Ishikawa (cell line): ENCODE results near the gene NFE2L1.
A peak's percentile ranks its signal among the peaks of the same experiment; 100 is the strongest.

Experiments
- CEBPB ChIP-seq: IDR thresholded peaks from 2 replicates; pipeline ENCODE4 v1.6.1; 2012
- CREB1 ChIP-seq: IDR thresholded peaks from 2 replicates; pipeline ENCODE4 v1.6.1; 2012; ENCODE audit warnings: low read depth
- EP300 ChIP-seq: IDR thresholded peaks from 2 replicates; pipeline ENCODE4 v1.6.1; 2012; ENCODE audit warnings: borderline replicate concordance
- FOXM1 ChIP-seq: IDR thresholded peaks from 2 replicates; pipeline ENCODE4 v1.6.1; 2012; ENCODE audit warnings: low read depth, borderline replicate concordance
- REST ChIP-seq: IDR thresholded peaks from 2 replicates; pipeline ENCODE4 v1.6.1; 2012; ENCODE audit warnings: low read depth, mild to moderate bottlenecking
- TAF1 ChIP-seq: IDR thresholded peaks from 2 replicates; pipeline ENCODE4 v1.6.1; 2012; ENCODE audit warnings: low read depth, mild to moderate bottlenecking
- TCF12 ChIP-seq: IDR thresholded peaks from 2 replicates; pipeline ENCODE4 v1.6.1; 2012; ENCODE audit warnings: low read depth
- USF1 ChIP-seq: IDR thresholded peaks from 2 replicates; pipeline ENCODE4 v1.6.1; 2012
- YY1 ChIP-seq: IDR thresholded peaks from 2 replicates; pipeline ENCODE4 v1.6.1; 2012; ENCODE audit warnings: low read depth
- ZBTB7A ChIP-seq: IDR thresholded peaks from 2 replicates; pipeline ENCODE4 v1.6.1; 2012; ENCODE audit warnings: low read depth
- TF ChIP-seq, protein P1 (sequence below): IDR thresholded peaks from 2 replicates; pipeline ENCODE4 v1.6.1; 2012

- TF ChIP-seq, protein P1, sequence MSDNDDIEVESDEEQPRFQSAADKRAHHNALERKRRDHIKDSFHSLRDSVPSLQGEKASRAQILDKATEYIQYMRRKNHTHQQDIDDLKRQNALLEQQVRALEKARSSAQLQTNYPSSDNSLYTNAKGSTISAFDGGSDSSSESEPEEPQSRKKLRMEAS: no peak
- TF ChIP-seq CEBPB (no peak), REST (no peak), YY1 (no peak), CREB1 (no peak), FOXM1 (no peak), EP300 (no peak), TCF12 (no peak), USF1 (no peak), TAF1 (0 out of 2 replicates have a peak, but pooled peaks have one; percentile 0), ZBTB7A (0 out of 2 replicates have a peak, but pooled peaks have one; percentile 5)
Measured at GRCh38 chr17:48002916-48003416, 45.2 kb upstream of the NFE2L1 start.
